WTC11 (cell line): ENCODE results near the gene CD72.
A peak's percentile ranks its signal among the peaks of the same experiment; 100 is the strongest.

Source experiments
- ETV6 ChIP-seq: sonication (generic); formaldehyde crosslinking; IDR thresholded peaks from 2 replicates; pipeline ENCODE4 v1.8.1; 2022; ENCODE audit warnings: mild to moderate bottlenecking, missing genetic modification reagents
- GABPB1 ChIP-seq: sonication (generic); formaldehyde crosslinking; IDR thresholded peaks from 2 replicates; pipeline ENCODE4 v1.8.1; 2023; ENCODE audit warnings: mild to moderate bottlenecking, missing genetic modification reagents
- JUN ChIP-seq: sonication (generic); formaldehyde crosslinking; IDR thresholded peaks from 2 replicates; pipeline ENCODE4 v1.8.0; 2023; ENCODE audit warnings: mild to moderate bottlenecking, missing genetic modification reagents
- MXD4 ChIP-seq: fragments of 250-450 bp; sonication (Bioruptor Pico); IDR thresholded peaks from 2 replicates; pipeline ENCODE4 v1.8.0; 2021; ENCODE audit warnings: mild to moderate bottlenecking, moderate library complexity, borderline replicate concordance
- TF ChIP-seq, protein P1 (sequence below): fragments of 200-600 bp; IDR thresholded peaks from 2 replicates; pipeline ENCODE4 v1.8.0; 2022; ENCODE audit warnings: antibody characterized with exemption
- TF ChIP-seq, protein P2 (sequence below): sonication (generic); formaldehyde crosslinking; IDR thresholded peaks from 2 replicates; pipeline ENCODE4 v1.8.0; 2023; ENCODE audit warnings: missing genetic modification reagents
- TF ChIP-seq, protein P3 (sequence below): sonication (generic); formaldehyde crosslinking; IDR thresholded peaks from 2 replicates; pipeline ENCODE4 v1.8.1; 2022; ENCODE audit warnings: mild to moderate bottlenecking, moderate library complexity, missing genetic modification reagents
- TF ChIP-seq, protein P4 (sequence below): sonication (generic); formaldehyde crosslinking; IDR thresholded peaks from 2 replicates; pipeline ENCODE4 v1.8.0; 2022; ENCODE audit warnings: mild to moderate bottlenecking, missing genetic modification reagents

DNA sequence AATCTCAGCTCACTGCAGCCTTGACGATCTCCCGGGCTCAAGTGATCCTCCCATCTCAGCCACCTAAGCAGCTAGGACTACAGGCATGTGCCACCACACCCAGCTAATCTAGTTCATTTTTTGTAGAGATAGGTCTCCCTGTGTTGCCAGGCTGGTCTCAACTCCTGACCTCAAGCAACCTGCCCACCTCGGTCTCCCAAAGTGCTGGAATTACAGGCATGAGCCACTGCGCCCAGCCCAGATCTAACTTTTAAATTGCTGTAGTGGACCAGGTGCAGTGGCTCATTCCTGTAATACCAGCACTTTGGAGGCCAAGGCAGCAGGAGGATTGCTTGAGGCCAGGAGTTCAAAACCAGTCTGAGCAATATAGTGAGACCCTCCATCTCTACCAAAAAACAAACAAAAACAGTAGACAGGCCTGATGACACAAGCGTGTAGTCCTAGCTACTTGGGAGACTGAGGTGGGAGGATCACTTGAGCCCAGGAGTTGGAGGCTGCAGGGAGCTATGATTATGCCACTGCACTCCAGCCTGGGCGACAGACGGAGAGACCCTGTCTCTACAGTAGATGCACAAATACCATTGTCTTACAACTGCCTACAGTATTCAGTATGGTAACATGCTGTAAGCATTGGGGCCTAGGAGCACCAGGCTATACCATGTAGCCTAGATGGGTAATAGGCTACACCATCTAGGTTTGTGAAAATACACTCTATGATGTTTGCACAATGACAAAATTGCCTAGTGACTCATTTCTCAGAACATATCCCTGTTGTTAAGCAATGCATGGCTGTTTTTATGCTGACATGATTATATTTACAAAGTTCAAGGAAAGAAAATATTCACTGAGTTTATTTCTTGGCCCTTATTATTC lies 34.0 kb upstream of the CD72 start:
- TF ChIP-seq, protein P1, sequence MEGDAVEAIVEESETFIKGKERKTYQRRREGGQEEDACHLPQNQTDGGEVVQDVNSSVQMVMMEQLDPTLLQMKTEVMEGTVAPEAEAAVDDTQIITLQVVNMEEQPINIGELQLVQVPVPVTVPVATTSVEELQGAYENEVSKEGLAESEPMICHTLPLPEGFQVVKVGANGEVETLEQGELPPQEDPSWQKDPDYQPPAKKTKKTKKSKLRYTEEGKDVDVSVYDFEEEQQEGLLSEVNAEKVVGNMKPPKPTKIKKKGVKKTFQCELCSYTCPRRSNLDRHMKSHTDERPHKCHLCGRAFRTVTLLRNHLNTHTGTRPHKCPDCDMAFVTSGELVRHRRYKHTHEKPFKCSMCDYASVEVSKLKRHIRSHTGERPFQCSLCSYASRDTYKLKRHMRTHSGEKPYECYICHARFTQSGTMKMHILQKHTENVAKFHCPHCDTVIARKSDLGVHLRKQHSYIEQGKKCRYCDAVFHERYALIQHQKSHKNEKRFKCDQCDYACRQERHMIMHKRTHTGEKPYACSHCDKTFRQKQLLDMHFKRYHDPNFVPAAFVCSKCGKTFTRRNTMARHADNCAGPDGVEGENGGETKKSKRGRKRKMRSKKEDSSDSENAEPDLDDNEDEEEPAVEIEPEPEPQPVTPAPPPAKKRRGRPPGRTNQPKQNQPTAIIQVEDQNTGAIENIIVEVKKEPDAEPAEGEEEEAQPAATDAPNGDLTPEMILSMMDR = no peak
- TF ChIP-seq, protein P2, sequence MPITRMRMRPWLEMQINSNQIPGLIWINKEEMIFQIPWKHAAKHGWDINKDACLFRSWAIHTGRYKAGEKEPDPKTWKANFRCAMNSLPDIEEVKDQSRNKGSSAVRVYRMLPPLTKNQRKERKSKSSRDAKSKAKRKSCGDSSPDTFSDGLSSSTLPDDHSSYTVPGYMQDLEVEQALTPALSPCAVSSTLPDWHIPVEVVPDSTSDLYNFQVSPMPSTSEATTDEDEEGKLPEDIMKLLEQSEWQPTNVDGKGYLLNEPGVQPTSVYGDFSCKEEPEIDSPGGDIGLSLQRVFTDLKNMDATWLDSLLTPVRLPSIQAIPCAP (CRISPR knock-in tag) = no peak
- TF ChIP-seq GABPB1 (CRISPR knock-in tag) (peak; percentile 40; the same call in 1 of the 2 replicates), JUN (no peak), MXD4 (CRISPR knock-in tag) (no peak), ETV6 (CRISPR knock-in tag) (no peak)
- TF ChIP-seq, protein P3, sequence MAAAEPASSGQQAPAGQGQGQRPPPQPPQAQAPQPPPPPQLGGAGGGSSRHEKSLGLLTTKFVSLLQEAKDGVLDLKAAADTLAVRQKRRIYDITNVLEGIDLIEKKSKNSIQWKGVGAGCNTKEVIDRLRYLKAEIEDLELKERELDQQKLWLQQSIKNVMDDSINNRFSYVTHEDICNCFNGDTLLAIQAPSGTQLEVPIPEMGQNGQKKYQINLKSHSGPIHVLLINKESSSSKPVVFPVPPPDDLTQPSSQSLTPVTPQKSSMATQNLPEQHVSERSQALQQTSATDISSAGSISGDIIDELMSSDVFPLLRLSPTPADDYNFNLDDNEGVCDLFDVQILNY (CRISPR knock-in tag) = no peak
- TF ChIP-seq, protein P4, sequence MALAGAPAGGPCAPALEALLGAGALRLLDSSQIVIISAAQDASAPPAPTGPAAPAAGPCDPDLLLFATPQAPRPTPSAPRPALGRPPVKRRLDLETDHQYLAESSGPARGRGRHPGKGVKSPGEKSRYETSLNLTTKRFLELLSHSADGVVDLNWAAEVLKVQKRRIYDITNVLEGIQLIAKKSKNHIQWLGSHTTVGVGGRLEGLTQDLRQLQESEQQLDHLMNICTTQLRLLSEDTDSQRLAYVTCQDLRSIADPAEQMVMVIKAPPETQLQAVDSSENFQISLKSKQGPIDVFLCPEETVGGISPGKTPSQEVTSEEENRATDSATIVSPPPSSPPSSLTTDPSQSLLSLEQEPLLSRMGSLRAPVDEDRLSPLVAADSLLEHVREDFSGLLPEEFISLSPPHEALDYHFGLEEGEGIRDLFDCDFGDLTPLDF = no peak
